Measurements from ENCODE around the gene CXCR1.
"Not testable (repeated sequence)": the region's sequence is repeated elsewhere in the genome, so short reads cannot be mapped to it uniquely, and the experiment has no call there.

CXCR1 gene

DNA sequence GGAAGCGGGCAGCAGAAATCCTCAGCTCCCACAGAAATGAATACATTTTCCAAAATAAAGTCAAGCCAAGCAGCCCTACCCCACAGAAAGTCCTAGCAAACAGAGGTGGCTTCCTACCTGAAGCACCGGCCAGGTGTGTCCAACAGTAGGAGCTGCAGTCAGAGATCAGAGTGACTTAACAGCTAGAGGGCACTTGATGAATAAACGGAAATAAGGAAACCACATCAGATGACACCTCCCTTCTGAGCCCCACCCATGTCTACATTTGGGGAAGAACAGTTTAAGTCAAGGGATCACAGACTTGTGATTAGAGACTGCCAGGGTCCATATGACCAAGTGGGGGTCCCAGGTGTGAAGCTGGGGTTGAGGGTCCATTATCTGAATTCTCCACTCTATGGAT, at the start of gene CXCR1:
Gene CXCR1, minus strand, starts transcription at position 172 of the 400 bp plus-strand sequence. CDS start 1,751 bp downstream, outside the sequence.
- DNase-seq, result peak; percentile 57 to 74 (median 68)

- no peak for DNase-seq
Measured at GRCh38 chr2:218216336-218216673, 49.5 kb upstream of the CXCR1 start.

DNA sequence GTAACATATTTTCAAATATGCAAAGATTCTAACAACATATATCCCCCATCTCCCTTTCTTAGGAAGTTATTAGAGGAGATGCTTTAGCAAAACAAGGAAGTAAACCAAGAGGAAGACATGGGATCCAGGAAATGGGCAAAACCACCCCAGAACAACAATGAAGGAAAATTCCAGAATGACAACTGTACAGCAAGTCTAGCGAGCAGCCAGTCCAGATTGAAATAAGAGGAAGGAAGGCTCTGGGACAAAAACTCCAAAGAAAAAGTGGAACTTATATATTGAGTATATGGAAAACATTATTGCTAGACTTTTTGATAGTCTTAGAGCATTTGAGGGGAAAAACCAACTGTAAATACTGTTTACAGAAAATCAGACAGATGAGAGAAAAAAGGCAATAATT, 47.4 kb upstream of the CXCR1 start:
- peak; percentile 76 to 93 (median 82) for DNase-seq

DNA sequence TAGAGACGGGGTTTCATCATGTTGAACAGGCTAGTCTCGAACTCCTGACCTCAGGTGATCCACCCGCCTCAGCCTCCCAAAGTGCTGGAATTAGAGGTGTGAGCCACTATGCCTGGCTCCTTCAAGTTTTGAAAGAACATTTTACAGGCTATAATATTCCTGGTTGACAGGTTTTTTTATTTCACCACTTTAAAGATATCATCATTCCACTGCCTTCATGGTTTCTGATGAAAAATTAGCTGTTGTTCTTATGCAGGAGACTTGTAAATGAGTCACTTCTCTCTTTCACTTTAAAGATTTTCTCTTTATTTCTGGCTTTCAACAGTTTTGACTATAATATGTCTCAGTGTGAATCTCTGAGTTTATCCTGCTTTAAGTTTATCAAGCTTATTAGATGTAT, 42.3 kb upstream of the CXCR1 start:
- no peak for DNase-seq

GRCh38 chr2:218202266-218202665, 35.5 kb upstream of the CXCR1 start:
- no peak for DNase-seq

DNA sequence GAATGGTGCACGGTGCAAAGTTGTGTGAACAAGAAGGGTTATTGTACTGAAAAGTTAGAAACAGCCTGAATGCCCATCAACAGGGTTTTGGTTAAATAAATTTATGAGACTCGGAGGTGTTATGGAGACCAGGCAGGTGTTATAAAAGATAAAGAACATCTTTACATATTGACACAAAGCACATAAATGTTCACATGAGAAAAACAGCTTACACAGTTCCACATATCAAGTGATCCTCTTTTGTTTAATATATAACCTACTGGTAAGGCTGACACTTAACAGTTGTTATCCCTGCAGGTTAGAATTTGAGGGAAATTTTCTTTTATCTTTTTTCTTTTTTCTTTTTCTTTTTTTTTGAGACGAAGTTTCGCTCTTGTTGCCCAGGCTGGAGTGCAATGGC, 30.2 kb upstream of the CXCR1 start:
- no peak for DNase-seq

- peak in 1 of 3 donors; percentile 25 for DNase-seq
Measured at GRCh38 chr2:218194880-218195279, 28.1 kb upstream of the CXCR1 start.

- no peak for DNase-seq
Measured at GRCh38 chr2:218193701-218194100, 26.9 kb upstream of the CXCR1 start.

GRCh38 chr2:218192902-218193430, 26.2 kb upstream of the CXCR1 start:
- peak in 1 of 3 donors; percentile 27 for DNase-seq

DNA sequence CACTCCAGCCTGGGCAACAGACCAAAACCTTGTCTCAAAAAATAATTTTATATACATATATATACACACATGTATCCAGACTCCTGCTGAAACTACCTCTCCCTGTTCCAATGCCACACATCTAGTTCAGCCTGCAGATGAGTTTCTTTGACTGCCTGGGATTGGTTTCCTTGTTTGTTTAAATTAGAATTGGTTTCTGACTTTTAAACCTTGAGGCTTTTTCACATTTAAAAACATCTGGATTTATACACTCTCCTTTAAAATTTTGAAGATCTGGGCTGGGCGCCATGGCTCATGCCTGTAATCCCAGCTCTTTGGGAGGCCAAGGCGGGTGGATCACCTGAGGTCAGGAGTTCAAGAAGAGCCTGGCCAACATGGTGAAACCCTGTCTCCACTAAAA, 21.8 kb upstream of the CXCR1 start:
- DNase-seq, result no peak

DNA sequence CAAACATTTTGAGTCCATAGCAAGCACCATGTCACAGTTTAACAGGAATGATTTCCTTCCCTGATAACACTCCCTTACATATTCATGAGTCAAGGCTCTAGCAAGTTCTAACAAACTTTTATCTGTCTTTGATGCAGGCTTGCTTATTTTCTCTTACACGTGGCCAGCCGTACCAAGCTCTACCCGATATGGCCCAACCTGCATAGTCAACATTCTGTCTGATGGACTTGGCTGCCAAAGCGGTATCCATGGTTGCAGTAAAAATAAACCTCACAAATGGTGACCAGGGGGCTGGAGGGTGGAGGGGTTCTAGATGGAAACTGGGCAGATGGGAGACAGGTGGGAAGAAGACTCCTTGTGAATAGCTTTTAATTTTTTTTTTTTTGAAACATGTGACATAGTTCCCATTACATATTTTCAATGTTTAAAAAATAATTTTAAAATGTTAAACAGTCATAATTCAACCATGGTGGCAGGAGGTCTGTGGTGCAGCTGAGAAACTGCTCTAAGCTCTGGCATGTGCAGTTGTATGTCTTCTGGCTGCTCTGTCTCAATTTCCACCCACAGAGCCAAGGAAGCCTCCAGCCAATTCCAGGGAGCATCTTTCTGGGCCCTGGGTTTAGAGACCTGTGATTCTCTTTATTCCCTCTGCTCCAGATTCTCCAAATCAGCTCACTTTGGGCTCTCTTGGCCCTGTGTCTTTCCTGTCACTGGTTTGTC, 20.7 kb upstream of the CXCR1 start:
- DNase-seq, result no peak

DNA sequence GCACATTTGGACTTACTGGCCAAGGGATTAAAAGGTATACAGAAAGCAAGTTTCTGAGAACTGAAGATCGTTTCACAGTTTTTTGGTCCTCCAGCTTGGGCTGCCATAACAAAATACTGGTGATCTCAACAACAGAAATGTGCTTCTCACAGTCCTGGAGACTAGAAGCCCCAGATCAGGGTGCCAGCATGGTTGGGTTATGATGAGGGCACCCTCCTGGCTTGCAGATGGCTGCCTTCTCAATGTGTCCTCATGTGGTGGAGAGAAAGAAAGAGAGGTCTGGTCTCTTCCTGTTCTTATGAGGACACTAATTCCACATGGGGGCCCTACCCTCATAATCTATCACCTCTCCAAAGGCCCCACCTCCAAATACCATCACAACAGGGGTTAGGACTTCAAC, 20.1 kb upstream of the CXCR1 start:
- no peak for DNase-seq

- peak; percentile 80 to 87 (median 82) for DNase-seq
Measured at GRCh38 chr2:218186355-218186766, 19.6 kb upstream of the CXCR1 start.

- no peak for DNase-seq
Measured at GRCh38 chr2:218184331-218184730, 17.6 kb upstream of the CXCR1 start.

DNA sequence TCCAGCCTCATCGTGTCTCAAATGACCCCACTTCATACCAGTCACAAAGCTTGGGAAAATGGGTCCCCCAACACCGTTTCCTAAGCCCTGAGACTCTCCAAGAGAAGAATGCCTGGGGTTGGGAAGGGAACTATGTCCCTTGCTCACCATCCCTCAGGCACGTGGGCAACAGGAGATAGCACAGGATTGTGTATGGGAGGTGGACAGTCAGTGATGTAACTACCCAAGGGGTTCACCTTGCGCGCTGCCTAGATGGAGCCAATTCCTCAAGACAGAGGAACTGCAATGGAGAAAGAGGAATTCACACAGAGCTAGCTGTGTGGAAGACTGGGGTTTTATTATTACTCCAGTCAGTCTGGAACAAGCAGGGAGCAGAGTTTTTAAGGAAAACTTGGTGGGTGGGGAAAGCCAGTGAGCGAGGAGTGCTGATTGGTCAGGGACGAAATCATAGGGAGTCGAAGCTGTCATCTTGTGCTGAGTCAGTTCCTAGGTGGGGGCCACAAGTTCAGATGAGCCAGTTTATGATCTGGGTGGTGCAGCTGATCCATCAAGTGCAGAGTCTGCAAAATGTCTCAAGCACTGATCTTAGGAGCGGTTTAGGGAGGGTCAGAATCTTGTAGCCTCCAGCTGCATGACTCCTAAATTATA, 13.8 kb upstream of the CXCR1 start:
- no peak for DNase-seq

DNA sequence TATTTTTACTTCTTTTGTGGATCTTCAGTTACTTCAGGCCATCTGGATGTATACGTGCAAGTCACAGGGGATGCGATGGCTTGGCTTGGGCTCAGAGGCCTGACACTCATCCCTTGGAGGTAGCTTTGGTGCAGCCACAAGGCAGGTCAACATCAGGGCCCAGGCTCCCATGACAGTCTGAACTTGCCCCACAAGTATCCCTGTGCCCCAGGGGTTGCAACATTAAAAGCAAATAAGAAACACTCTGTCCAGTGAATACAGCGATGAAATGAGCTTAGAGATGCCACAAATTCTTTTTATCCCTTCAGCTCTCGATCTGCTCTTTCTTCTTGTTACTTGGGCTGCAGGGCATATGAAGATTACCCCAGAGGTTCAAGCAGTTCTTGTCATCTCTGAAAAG, 13.0 kb upstream of the CXCR1 start:
- no peak for DNase-seq

GRCh38 chr2:218172845-218173244, 6.1 kb upstream of the CXCR1 start:
- DNase-seq, result no peak

- DNase-seq, result not testable (repeated sequence)
Measured at GRCh38 chr2:218171744-218172143, 5.0 kb upstream of the CXCR1 start.

DNA sequence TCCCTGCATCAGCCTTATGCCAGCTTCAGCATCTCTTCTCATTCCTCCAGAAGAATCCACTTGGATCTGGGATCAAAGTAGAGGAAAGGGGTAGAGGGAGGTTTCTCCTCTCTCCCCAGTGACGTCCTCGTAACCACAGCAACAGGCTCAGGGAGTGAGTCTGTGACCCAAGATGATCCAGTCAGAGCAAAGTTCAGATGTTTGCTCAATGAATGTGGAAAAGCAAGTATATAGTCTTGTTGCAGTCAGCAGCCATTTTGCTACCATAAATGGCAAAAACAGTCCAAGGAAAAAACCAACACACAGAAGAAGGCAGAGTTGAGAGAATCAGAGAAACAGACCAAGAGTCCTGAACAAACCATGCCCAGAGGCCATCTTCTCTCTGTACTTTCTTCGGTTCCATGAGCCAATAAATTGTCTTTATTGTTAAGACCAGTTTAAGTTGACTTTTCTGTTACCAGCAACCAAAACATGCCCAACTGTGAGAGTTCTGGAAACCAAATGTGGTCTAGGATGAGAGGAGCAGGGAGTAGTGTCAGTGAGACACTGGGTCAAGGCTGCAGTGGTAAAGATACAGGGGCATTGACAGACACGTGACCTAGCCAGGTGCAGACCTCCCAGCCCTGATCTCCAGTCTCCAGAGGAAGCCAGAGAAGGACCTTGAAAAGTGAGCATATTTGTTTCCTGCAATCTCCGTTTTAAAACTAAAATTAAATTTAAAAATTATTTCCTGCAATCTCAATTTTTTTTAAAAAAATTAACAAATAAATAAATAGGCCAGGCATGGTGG, 3.2 kb upstream of the CXCR1 start:
- DNase-seq, result peak in 1 of 3 donors; percentile 23

DNA sequence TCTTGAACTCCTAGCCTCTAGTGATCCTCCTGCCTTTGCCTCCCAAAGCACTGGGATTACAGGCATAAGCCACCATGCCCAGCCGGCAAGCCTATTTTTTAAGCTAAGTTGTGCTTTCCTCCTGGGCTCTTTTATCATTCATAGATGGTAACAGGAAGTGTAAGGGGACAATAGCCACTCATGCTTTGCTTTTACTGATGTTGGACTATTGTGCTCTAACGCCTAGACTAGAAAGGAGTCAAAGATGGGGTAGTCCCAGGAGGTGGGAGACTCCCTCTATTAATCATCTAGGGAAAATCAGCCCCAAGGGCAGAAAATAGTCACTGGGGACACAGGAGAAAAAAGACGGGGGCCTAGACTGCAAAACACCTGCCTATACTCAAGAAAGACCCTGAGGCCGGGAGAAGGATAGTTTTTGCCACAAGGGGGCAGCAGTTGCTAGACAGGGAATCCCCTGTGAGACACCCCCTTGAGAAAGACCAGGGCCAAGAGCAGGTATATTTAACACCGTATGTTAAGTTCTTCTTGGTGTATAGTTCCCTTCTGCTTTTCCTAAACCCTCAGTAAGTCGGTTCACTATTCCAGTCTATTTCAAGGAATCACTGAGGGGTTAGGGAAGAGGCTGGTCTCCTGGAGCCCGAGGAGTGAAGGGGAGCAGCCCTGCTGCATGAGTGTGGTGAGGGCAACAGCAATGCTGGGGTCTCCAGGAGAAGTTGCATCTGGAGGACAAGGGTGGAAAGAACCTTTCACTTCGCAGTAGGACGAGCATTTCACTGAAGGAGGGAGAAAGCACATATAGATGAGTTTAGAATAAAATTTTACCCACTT, 2.1 kb upstream of the CXCR1 start:
- DNase-seq, result peak; percentile 62 to 76 (median 63)

DNA sequence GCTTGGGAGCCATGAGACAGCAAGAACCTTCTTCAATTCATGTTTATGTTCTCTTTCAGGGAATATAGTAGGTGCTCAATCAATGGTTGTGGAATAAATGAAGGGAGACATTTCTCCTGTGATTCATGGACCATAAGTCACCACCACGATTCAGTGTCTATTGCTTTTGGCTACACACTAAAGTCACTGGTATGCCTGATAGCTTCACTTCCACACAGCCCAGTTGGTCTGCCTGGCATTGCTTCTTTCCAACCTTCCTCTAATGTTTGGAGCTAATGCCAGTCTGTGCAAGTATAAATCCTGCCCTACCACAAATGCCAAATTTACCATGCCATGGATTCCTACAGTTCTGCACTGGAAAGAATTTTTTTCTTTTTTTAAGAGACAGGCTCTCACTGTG, 1.3 kb upstream of the CXCR1 start:
- DNase-seq, result no peak

DNA sequence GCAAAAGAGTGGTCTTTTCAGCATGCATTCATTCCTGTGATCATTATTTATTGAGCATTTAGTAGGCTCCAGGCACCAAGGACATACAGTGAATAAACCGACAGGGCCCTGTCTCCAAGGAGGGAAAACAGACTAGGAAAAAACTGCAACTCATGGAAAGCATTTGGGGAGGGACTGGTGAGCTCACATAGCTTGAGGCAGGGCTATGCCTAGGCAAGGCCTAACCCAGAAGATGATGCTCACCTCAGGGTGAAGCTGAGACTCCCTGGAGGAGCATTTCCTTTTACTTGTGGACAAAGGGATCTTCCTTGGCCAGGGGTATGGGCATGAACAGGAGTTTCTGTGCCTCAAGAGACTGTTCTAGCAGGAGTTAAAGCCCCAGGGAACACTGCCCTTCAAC, 3.9 kb downstream of the CXCR1 start:
- no peak for DNase-seq

DNA sequence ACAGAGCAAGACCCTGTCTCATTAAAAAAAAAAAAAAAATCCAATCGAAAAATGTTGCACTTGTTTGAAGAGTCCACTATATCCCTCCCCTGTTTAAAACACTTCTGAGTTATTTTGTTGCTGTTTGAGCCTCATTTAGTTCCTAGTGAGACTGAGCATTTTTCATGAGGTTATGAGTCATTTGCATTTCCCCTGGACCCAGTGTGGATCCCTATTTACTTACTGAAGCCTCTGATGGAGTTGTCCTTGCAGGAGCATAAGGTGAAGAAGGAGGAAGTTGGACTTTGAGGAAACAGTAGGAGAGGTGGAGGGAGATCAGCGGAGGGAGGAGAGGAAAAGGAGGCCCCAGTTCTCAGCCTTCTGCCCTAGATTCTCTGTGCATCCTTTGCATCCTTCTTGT, 5.1 kb downstream of the CXCR1 start:
- DNase-seq, result peak; percentile 68 to 83 (median 82)

Measured in suppressor macrophage treated with lipopolysaccharide for 1 hour (primary cell).